GM21619 (cell line): ENCODE measurements around the gene ADGRV1.
"Not testable (repeated sequence)": the region's sequence is repeated elsewhere in the genome, so short reads cannot be mapped to it uniquely, and the experiment has no call there.

Source experiments
- ATAC-seq: cut with Tn5 transposase; IDR thresholded peaks from one replicate; pipeline ENCODE4 v1.9.1; 2021; ENCODE audit not compliant: unreplicated experiment

ADGRV1 gene

DNA sequence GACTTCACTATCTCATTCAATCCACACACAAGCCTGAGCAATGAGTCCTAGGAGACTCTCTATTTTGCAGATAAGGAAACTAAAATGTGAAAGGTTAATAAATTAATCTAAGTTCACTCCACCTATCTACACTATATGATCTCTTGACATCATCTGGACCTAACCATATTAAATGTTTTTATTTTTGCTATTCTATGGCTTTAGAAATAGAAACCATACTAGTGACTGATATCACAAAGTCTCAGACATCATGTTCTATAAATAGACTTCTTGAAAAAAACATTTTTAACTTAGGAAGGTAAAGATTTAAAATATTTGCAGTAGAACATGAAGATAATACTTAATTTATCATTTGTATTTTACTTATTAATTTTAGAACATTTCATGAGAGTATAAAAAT is 9.4 kb upstream of the ADGRV1 start:
- ATAC-seq: no peak

- ATAC-seq: no peak
Observed at GRCh38 chr5:90549729-90550275, 8.8 kb upstream of the ADGRV1 start.

DNA sequence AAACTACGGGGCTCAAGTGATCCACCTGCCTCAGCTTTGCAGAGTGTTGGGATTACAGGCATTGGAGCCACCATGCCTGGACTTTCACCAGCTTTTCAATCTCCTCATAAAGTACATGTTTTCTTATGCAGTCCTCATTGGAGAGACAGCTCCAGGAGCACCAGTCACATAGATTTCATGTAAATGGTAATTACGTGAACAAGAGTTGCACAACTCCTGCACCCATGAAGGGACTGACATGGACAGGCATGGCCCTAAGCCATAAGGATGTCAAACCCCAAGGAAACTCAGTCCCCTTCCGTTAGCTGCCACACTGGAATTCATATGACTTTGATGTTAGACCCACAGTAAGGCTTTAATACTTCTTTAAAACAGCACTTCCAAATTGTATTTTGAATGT is 7.6 kb upstream of the ADGRV1 start:
- ATAC-seq: no peak

- no peak for ATAC-seq
Observed at GRCh38 chr5:90551376-90551775, 7.2 kb upstream of the ADGRV1 start.

DNA sequence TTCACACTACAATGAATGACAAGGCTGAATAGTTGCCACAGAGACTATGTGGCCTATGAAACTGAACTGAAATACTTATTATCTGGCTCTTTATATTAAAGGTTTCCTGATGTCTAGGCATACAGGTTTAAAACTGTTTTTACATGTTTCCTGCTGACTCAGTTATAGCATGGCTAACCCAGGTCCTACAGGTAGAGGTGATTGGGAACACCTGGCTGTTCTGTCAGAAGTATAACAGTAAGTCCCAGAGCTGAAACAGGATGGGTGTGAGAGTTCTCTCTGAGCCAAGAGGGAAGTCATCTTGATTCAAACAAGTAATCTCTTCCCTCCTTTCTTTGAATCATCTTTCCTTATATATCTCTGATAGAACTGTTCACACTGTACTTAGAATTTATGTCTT is 4.9 kb upstream of the ADGRV1 start:
- ATAC-seq: no peak

DNA sequence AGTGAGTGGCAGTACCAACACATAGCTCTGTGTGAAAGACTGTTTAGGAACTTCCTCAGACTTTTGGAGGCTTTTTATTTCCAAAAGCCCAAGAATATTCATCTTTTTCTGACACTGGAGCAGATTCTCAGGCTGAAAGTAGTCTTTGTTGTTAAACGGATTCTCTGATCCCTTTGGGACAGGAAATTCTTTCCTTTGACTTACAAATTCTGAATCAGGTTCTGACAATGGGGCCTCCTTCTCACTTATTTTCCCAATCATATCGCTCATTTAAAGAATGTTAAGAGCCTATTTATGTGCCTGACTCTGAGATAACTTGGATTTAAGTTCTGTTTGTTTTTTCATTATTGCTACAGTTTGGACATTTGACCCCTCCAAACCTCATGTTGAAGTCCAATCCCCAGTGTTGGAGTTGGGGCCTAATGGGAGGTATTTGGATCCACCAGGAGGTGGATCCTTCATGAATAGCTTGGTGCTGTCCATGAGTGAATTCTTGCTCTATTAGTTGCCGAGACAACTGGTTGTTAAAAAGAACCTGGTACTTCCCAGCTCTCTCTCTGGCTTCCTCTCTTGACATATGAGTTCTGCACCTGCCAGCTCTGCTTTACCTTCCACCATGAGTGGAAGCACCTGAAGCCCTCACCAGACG is 4.1 kb upstream of the ADGRV1 start:
- no peak for ATAC-seq

DNA sequence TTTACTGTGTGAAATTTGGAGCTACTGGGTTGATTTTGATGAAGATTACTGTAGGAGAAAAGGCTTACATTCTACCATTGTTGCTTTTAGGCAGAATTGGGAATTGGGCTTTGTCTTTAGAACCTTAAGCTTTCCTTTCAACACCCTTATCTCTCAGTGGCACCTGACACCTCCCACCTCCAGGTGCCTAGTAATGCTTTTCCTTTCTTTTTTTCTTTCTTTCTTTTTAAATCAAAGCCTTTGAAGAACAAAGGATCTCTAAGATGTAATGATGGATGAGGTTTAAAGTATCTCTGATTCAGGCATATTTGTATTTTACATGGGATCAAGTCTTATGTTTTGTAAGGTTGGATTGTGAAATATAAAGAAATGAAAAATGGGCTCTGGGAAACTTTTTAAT is 2.9 kb upstream of the ADGRV1 start:
- ATAC-seq: no peak

DNA sequence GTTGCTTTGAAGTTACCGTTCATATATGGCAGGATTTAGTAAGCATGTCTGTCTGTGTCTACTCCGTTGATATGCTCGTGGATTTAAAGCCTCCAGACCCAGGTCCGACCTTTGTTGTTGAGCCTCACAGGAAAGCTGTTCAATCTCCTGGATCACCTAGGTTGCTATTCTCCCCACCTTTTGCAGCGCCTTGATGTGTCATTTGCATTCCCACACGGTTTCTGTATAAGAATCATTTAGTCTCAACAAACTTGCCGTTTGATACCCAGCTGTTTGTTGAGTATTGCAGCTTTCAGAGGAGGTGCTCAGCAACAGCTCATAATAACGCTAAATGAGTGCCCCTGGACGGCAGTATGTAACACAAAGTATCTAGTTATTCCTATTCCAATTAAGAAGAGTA is 1.2 kb upstream of the ADGRV1 start:
- no peak for ATAC-seq

DNA sequence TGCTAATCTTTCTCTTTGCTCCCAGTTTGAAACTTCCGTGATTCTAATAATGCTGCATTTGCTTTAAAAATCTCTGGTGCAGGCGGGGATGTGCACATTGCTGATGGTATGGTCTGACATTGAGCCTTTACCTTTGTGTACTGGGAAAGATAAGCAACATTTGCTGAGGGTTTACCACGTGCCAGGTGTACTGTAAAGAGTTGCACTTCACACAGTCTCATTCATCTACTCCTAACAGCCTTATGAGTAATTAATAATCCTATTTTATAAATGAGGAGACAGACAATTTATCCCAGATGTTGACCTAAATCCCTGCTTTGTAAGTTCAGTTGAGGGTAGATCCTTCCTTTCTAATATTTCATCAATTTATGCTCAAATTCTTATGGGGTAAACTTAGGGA is 726 bp upstream of the ADGRV1 start:
- no peak for ATAC-seq

GRCh38 chr5:90560771-90561170 is 2.2 kb downstream of the ADGRV1 start:
- ATAC-seq: no peak

- ATAC-seq: no peak
Observed at GRCh38 chr5:90561766-90562165, 3.2 kb downstream of the ADGRV1 start.

GRCh38 chr5:90562341-90562740 is 3.7 kb downstream of the ADGRV1 start:
- no peak for ATAC-seq

- ATAC-seq: no peak
Observed at GRCh38 chr5:90563108-90563507, 4.5 kb downstream of the ADGRV1 start.

GRCh38 chr5:90565491-90565890 is 6.9 kb downstream of the ADGRV1 start:
- ATAC-seq: no peak

DNA sequence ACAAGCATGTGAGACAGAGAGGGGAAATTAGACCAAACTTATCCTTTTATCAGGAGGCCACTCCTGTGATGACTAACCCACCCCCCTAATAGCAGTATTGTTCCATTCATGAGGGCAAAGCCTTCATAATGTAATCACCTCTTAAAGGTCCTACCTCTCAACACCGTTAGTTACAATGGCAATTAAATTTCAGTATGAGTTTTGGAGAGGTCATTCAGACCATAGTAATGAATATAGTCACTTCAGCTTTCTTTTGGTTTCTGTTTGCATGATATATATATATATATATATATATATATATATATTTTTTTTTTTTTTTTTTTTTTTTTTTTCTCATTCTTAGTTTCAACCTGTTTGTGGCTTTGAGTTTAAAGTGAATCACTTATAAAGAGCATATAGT is 10.5 kb downstream of the ADGRV1 start:
- no peak for ATAC-seq

DNA sequence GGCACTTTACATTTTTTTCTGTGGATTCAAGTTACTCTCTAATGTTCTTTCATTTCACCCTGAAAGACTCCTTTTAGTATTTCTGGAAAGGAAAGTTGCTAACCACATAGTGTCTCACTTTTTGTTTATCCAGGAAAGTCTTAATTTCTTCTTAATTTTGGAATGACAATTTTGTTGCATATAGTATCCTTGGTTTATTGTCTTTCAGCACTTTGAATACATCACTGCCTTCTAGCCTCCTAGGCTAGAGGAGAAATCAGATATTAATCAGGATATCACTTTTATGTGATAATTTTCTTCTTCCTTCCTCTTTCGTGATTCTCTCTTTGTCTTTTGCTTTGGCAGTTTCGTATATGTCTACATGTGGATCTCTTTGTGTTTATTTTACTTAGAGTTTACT is 11.4 kb downstream of the ADGRV1 start:
- no peak for ATAC-seq

DNA sequence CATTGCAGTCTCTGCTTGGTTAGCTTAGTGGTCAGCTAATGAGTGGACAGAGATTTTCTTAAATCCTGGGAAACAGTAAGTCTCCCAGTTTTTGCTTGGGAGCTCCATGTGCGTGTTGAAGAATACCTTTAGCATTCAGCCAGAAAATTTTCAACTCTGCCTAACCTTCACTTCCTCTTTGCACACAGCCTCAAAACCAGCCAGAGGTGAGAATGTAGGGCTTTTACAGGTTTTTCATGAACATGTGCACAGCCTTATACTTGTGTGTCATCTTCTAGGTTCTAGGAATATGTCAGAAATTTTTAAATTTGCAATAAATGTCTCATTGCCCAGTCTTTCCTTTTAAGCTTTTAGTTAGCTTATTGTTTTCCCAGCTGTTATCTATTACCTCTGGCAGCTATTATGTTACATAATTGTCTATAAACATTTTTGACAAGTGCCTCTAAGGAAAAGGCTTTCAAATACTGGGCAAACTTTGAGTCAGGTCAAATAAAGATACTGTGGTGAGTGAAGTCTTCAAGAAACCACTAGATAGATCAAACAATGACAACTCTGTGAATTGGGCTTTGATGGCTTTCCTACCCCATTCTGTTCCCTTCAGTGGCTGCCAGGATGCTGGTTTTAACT is 12.7 kb downstream of the ADGRV1 start:
- no peak for ATAC-seq

- ATAC-seq: no peak
Observed at GRCh38 chr5:90575712-90576111, 17.1 kb downstream of the ADGRV1 start.

GRCh38 chr5:90576566-90576965 is 18.0 kb downstream of the ADGRV1 start:
- ATAC-seq: not testable (repeated sequence)

- ATAC-seq: not testable (repeated sequence)
Observed at GRCh38 chr5:90579905-90580304, 21.3 kb downstream of the ADGRV1 start.

- no peak for ATAC-seq
Observed at GRCh38 chr5:90581956-90582355, 23.4 kb downstream of the ADGRV1 start.

- ATAC-seq: no peak
Observed at GRCh38 chr5:90585337-90585986, 26.9 kb downstream of the ADGRV1 start.
